HepG2 (cell line): ENCODE data around the gene CFAP99.

Source experiments
- GABPB1 ChIP-seq: IDR thresholded peaks from 2 replicates; pipeline ENCODE4 v1.6.1; 2016; ENCODE audit warnings: mild to moderate bottlenecking, missing genetic modification reagents, moderate library complexity, missing compliant biosample characterization
- IKZF1 ChIP-seq: fragments of 450-650 bp; IDR thresholded peaks from 2 replicates; pipeline ENCODE4 v1.7.1; 2016
- KAT8 ChIP-seq: IDR thresholded peaks from 2 replicates; pipeline ENCODE4 v1.6.1; 2016; ENCODE audit warnings: missing genetic modification reagents, missing compliant biosample characterization
- NR3C1 ChIP-seq: sonication (generic); formaldehyde crosslinking; IDR thresholded peaks from 2 replicates; pipeline ENCODE4 v1.4.0; 2020; ENCODE audit warnings: missing genetic modification reagents
- PRPF4 ChIP-seq: fragments of 200-400 bp; formaldehyde crosslinking; IDR thresholded peaks from 2 replicates; pipeline ENCODE4 v1.6.1; 2016; ENCODE audit warnings: low read length, low read depth; ENCODE audit not compliant: poor library complexity, severe bottlenecking
- YY1 ChIP-seq: IDR thresholded peaks from 2 replicates; pipeline ENCODE4 v1.6.1; 2011; ENCODE audit warnings: low read length, low read depth, moderate library complexity, mild to moderate bottlenecking; ENCODE audit not compliant: insufficient read depth, insufficient replicate concordance
- ZNF260 ChIP-seq: sonication (generic); formaldehyde crosslinking; IDR thresholded peaks from 2 replicates; pipeline ENCODE4 v1.4.0; 2020; ENCODE audit warnings: missing genetic modification reagents, low read depth, mild to moderate bottlenecking, borderline replicate concordance
- TF ChIP-seq, protein P1 (sequence below): sonication (generic); formaldehyde crosslinking; IDR thresholded peaks from 2 replicates; pipeline ENCODE4 v1.5.0; 2020; ENCODE audit warnings: mild to moderate bottlenecking, missing genetic modification reagents, moderate library complexity

DNA sequence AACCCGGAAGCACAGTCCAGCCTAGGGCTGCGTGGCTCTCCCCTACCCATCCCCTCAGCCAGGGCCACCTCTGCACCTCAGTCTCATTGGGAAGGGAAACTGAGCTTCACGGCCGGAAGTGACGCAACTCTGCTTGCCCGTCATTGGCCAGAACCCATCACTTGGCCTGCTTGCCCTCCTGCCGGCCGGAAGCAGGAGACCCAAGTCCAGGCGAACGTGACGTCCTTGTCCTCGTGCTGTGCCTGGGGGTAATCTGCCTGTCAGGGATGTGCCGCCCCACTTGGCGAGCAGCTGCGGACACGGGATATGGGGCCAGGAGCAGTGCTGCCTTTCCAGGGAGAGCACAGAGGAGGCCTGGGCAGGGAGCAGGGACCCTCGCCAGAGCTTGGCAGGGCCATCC, 31.5 kb upstream of the CFAP99 start:
- TF ChIP-seq NR3C1 (CRISPR knock-in tag) (no peak), GABPB1 (CRISPR knock-in tag) (no peak), ZNF260 (no peak), KAT8 (CRISPR knock-in tag) (no peak), YY1 (no peak), IKZF1 (no peak), PRPF4 (no peak)
- TF ChIP-seq, protein P1, sequence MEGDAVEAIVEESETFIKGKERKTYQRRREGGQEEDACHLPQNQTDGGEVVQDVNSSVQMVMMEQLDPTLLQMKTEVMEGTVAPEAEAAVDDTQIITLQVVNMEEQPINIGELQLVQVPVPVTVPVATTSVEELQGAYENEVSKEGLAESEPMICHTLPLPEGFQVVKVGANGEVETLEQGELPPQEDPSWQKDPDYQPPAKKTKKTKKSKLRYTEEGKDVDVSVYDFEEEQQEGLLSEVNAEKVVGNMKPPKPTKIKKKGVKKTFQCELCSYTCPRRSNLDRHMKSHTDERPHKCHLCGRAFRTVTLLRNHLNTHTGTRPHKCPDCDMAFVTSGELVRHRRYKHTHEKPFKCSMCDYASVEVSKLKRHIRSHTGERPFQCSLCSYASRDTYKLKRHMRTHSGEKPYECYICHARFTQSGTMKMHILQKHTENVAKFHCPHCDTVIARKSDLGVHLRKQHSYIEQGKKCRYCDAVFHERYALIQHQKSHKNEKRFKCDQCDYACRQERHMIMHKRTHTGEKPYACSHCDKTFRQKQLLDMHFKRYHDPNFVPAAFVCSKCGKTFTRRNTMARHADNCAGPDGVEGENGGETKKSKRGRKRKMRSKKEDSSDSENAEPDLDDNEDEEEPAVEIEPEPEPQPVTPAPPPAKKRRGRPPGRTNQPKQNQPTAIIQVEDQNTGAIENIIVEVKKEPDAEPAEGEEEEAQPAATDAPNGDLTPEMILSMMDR (CRISPR knock-in tag), result no peak
